SK-N-SH treated with all-trans-retinoic acid at 6 μM for 48 hours (cell line): ENCODE measurements around the gene MEA1.

Experiments used
- ATAC-seq: fragments of 200-7000 bp; cut with Tn5 transposase; 3 replicates; pipeline ENCODE4 v1.9.1; 2020; ENCODE audit warnings: mild to moderate bottlenecking, moderate library complexity
- ARNTL ChIP-seq: fragments of 450-650 bp; formaldehyde crosslinking; IDR thresholded peaks from 2 replicates; pipeline ENCODE4 v1.5.0; 2020; ENCODE audit warnings: low read depth, mild to moderate bottlenecking, moderate library complexity, borderline replicate concordance
- BACH2 ChIP-seq: fragments of 250-450 bp; sonication (Bioruptor Pico); IDR thresholded peaks from 2 replicates; pipeline ENCODE4 v1.9.0; 2021; ENCODE audit warnings: mild to moderate bottlenecking, borderline replicate concordance
- CREB5 ChIP-seq: fragments of 250-450 bp; sonication (Bioruptor Pico); IDR thresholded peaks from 2 replicates; pipeline ENCODE4 v1.5.1; 2020; ENCODE audit warnings: low read depth, mild to moderate bottlenecking, moderate library complexity
- CSDC2 ChIP-seq: fragments of 250-450 bp; sonication (Bioruptor Pico); IDR thresholded peaks from 2 replicates; pipeline ENCODE4 v1.5.0; 2020; ENCODE audit warnings: mild to moderate bottlenecking, moderate library complexity
- CSRNP3 ChIP-seq: fragments of 250-450 bp; sonication (Bioruptor Pico); IDR thresholded peaks from 2 replicates; pipeline ENCODE4 v1.5.1; 2021; ENCODE audit warnings: mild to moderate bottlenecking, moderate library complexity
- GLIS3 ChIP-seq: fragments of 250-450 bp; sonication (Bioruptor Pico); IDR thresholded peaks from 2 replicates; pipeline ENCODE4 v1.5.0; 2020; ENCODE audit warnings: mild to moderate bottlenecking, moderate library complexity
- ISL1 ChIP-seq: fragments of 250-450 bp; sonication (Bioruptor Pico); IDR thresholded peaks from 2 replicates; pipeline ENCODE4 v2.1.2; 2022; ENCODE audit warnings: mild to moderate bottlenecking, moderate library complexity
- OSR1 ChIP-seq: fragments of 250-450 bp; sonication (Bioruptor Pico); IDR thresholded peaks from 2 replicates; pipeline ENCODE4 v1.8.0; 2022; ENCODE audit warnings: moderate library complexity, mild to moderate bottlenecking, inconsistent platforms
- PATZ1 ChIP-seq: fragments of 250-450 bp; sonication (Bioruptor Pico); IDR thresholded peaks from 2 replicates; pipeline ENCODE4 v1.8.0; 2020; ENCODE audit warnings: mild to moderate bottlenecking, moderate library complexity, borderline replicate concordance
- POU6F1 ChIP-seq: fragments of 250-450 bp; sonication (Bioruptor Pico); IDR thresholded peaks from 2 replicates; pipeline ENCODE4 v1.8.0; 2021; ENCODE audit warnings: low read depth, mild to moderate bottlenecking, moderate library complexity, borderline replicate concordance
- RARB ChIP-seq: fragments of 250-450 bp; sonication (Bioruptor Pico); IDR thresholded peaks from 2 replicates; pipeline ENCODE4 v1.8.0; 2021; ENCODE audit warnings: mild to moderate bottlenecking, moderate library complexity
- SNAI2 ChIP-seq: fragments of 250-450 bp; sonication (Bioruptor Pico); IDR thresholded peaks from 2 replicates; pipeline ENCODE4 v1.5.0; 2020; ENCODE audit warnings: mild to moderate bottlenecking, moderate library complexity
- TOX ChIP-seq: fragments of 250-450 bp; sonication (Bioruptor Pico); IDR thresholded peaks from 2 replicates; pipeline ENCODE4 v1.8.0; 2021; ENCODE audit warnings: mild to moderate bottlenecking, moderate library complexity, borderline replicate concordance
- TSHZ2 ChIP-seq: fragments of 250-450 bp; sonication (Bioruptor Pico); IDR thresholded peaks from 2 replicates; pipeline ENCODE4 v1.5.0; 2020; ENCODE audit warnings: mild to moderate bottlenecking, moderate library complexity
- ZFP3 ChIP-seq: fragments of 250-450 bp; sonication (Bioruptor Pico); IDR thresholded peaks from 2 replicates; pipeline ENCODE4 v1.5.0; 2020; ENCODE audit warnings: mild to moderate bottlenecking, moderate library complexity
- ZFP30 ChIP-seq: fragments of 450-650 bp; formaldehyde crosslinking; IDR thresholded peaks from 2 replicates; pipeline ENCODE4 v1.5.0; 2022; ENCODE audit warnings: mild to moderate bottlenecking, moderate library complexity
- ZNF565 ChIP-seq: fragments of 450-650 bp; formaldehyde crosslinking; conservative IDR thresholded peaks from 2 replicates; pipeline ENCODE4 v1.5.0; 2020; ENCODE audit warnings: low read depth, mild to moderate bottlenecking, moderate library complexity
- ZNF8 ChIP-seq: fragments of 450-650 bp; formaldehyde crosslinking; IDR thresholded peaks from 2 replicates; pipeline ENCODE4 v1.5.0; 2020; ENCODE audit warnings: mild to moderate bottlenecking, moderate library complexity

MEA1 gene

GRCh38 chr6:43033496-43034189, 19.9 kb upstream of the MEA1 start (continued):
- no peak for TF ChIP-seq CSRNP3
- no peak for TF ChIP-seq CREB5 (CRISPR knock-in tag)
- no peak for TF ChIP-seq SNAI2 (CRISPR knock-in tag)
- no peak for TF ChIP-seq ZNF8
- no peak for TF ChIP-seq BACH2 (CRISPR knock-in tag)

- ATAC-seq, result no peak
- TF ChIP-seq CSRNP3 (no peak), RARB (CRISPR knock-in tag) (no peak), TOX (CRISPR knock-in tag) (no peak), ZFP3 (CRISPR knock-in tag) (no peak), POU6F1 (no peak)
These were observed 18.6 kb upstream of the MEA1 start for GRCh38 chr6:43032326-43032725.

GRCh38 chr6:43029120-43029519, 15.4 kb upstream of the MEA1 start:
- TF ChIP-seq TOX (CRISPR knock-in tag) (no peak), ZNF8 (no peak), ARNTL (CRISPR knock-in tag) (no peak), GLIS3 (CRISPR knock-in tag) (no peak), ZFP3 (CRISPR knock-in tag) (no peak), CSDC2 (CRISPR knock-in tag) (no peak), CREB5 (CRISPR knock-in tag) (no peak)
- no peak for ATAC-seq

- ATAC-seq, result no peak
- no peak for TF ChIP-seq SNAI2 (CRISPR knock-in tag)
- no peak for TF ChIP-seq ZFP30
- TF ChIP-seq BACH2 (CRISPR knock-in tag), result no peak
- no peak for TF ChIP-seq PATZ1 (CRISPR knock-in tag)
- TF ChIP-seq GLIS3 (CRISPR knock-in tag), result no peak
- no peak for TF ChIP-seq CSRNP3
- no peak for TF ChIP-seq TSHZ2 (CRISPR knock-in tag)
- no peak for TF ChIP-seq ARNTL (CRISPR knock-in tag)
- TF ChIP-seq OSR1 (CRISPR knock-in tag), result no peak
- TF ChIP-seq TOX (CRISPR knock-in tag), result no peak
- no peak for TF ChIP-seq POU6F1
- TF ChIP-seq ZNF565 (CRISPR knock-in tag), result no peak
- no peak for TF ChIP-seq ISL1
- TF ChIP-seq ZFP3 (CRISPR knock-in tag), result no peak
These were observed 12.6 kb upstream of the MEA1 start for GRCh38 chr6:43026365-43026764.
